ENCODE results near the gene SMG9.
"Not testable (repeated sequence)": the region's sequence is repeated elsewhere in the genome, so short reads cannot be mapped to it uniquely, and the experiment has no call there.

The SMG9 gene

DNA sequence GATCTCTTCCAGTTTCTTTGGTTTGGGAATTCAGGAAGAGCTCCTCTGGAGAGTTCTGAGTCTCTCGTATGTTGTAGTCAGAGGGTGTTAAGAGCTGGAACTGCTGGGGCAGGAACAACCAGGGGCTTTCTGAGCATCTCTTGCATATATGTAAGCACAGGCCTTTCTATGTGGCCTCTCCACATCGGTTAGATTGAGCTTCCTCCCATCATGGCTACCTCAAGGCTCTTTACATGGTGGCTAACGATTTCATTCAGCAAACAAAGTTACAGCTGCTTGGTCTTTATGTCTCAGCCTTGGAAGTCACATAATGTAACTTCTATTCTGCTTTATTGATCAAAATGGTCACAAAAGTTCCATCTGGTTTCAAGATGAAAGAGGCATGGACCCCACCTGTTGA lies 64.3 kb downstream of the SMG9 start:
- DNase-seq, result no peak

DNA sequence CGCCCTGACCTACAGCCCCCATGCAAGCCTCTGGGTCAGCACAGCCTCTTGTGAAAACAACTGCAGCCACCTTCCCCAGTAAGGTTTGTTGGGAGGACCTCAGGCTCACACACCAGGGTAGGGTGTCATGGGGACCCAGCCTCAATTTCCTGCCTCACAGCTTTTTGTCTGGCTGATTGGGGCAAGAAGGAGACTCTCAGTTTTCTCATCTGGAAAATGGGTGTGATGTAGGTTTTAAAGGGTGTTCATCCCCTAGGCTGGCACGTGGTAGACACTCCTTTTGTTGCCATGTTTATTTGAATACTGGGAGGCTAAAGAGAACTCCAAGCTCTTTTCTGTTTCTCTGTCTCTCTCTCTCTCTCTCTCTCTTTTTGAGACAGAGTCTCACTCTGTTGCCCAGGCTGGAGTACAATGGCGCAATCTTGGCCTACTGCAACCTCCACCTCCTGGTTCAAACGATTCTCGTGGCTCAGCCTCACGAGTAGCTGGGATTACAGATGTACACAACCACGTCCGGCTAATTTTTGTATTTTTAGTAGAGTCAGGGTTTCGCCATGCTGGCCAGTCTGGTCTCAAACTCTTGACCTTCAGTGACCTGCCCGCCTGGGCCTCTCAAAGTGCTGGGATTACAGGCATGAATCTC lies 66.6 kb downstream of the SMG9 start:
- DNase-seq, result no peak

DNA sequence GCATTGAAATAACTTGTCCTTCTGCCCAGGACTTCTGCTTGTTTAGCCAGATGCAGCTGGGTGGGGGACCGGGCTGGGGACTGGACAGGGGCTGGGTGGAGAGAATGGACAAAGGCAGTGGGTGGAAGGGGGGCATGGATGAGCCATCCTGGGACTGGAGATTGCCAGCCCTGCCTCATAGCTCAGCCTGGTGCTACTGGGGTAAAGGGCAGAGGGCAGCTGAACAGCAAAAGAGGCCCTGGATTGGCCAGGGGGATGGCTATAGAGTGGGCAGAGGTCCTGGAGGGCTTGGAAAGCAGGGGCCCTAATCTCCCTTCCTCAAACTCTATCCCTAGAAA lies 67.1 kb downstream of the SMG9 start:
- DNase-seq, result no peak

DNA sequence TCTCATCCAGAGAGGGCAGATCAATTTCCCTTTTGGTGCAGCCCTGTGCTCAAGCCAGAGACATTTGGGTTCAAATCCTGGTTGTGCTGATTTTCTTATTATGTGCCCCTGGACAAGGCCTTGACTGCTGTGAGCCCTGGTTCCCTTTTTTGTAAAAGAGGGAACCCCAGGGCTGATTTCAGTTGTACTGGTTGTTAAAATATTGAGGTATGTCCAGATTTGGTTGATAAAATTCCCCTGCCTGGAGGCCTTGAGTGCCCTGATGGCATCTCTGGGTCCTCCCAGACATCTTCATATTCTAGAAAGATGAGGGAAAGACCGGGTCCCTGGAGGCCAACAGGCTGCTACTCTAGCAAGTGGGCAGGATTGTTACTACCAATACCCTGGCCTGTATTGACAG lies 70.4 kb downstream of the SMG9 start:
- DNase-seq, result no peak

DNA sequence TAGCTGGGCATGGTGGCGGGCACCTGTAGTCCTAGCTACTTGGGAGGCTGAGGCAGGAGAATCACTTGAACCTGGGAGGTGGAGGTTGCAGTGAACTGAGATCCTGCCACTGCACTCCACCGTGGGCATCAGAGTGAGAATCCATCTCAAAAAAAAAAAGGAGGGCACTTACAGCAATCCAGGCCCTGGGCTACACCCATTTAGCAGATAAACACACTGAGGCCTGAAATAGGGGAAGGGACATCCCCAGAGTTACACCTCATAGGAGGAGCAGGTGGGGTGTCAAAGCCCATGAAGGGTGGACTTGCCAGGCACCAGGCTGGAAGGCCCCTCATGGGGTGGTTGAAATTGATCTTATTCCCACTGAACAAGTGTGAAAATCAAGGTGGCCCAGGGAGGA lies 70.9 kb downstream of the SMG9 start:
- no peak for DNase-seq

DNA sequence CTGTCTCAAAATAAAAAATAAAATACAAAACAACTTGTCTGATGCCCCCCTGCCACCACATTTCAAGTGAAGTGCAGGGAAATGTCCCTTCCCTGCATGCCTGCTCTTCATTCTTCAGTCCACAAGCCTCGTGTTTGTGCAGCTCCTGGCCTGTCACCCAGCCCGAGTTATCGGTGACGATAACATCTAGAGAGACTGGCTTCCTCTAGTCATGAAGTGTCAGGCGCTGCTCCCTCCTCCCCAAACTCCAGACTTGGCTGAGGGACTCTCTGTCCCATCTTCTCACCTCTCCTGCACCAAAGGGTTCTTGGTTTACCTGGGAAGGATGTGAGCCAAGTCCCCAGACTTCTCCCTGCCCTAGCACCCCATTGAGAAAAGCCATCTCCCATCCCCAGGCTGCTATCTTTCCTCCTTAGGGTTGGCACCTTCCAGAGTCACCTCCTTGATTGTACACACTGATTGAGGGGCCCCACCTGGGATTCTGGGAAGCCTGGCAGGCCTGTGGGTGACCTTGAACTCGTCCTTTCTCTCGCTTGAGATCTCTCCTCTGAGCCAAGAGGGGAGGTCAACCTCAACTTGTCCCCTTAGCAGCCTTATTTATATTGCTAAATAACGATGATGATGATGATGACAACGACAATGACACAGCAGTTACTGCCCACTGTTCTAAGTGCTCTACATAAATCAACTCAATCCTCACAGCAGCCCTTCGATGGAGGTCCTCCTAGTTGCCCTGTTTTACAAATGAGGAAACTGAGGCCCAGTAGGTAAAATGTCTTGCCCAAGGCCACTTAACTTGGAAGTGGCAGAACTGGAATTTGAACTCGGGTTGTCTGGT lies 71.7 kb downstream of the SMG9 start:
- DNase-seq, result no peak

DNA sequence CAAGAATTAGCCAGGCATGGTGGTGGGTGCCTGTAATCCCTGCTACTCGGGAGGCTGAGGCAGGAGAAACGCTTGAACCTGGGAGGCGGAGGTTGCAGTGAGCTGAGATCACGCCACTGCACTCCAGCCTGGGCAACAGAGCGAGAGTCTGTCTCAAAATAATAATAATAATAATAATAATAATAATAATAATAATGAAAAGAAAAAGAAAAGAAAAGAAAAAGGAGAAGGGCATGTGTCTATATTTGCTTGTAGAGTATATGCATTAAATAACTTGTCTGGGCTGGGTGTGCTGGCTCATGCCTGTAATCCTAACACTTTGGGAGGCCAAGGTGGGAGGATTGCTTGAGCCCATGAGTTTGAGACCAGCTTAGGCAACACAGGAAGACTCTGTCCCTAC lies 72.5 kb downstream of the SMG9 start:
- DNase-seq, result not testable (repeated sequence)

DNA sequence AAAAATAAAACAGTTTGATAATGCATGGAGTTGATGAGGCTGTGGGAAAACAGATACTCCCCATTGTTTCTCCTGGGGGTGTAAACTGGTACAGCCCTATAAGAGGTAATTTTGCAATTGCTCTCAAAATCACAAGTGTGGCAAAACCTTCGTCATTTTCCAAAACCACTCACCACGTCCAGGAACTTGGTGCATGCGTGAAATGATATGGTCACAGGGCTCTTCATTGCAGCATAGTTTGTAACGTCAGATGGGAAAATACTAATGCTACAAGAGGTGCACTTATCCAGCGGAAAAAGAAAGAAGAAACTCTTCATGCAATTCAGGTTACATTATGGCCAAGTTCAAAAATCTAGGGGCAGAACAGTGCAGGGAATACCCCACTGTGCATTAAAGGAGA lies 72.9 kb downstream of the SMG9 start:
- no peak for DNase-seq

DNA sequence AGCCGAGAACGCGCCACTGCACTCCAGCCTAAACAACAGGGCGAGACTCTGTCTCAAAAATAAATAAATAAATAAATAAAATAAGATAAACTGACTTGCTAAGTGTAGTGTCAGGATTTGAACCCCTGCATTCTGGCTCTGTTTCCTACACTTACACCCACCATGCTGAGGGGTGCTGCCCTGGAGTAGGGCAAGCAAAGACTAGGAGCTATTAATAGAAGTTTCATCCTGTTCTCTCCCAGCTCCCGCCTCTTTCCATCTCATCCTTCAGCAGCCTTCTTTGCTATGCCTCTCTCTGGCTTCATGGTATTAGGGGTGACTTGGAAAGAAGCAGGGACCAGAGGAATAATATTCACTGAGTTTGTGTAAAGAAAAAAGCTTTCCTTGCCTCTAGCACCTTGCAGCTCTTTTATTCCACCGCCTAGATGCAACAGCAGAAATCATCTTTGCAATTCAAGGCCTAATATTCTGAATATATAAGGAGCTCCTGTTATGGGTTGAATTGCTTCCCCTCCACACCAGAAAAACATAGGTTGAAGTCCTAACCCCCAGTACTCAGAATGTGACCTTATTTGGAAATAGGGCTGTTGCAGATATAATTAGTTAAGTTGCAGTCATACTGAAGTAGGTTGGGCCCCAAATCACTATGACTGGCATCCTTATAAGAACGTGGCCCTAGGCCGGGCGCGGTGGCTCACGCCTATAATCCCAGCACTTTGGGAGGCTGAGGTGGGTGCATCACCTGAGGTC lies 76.1 kb downstream of the SMG9 start:
- no peak for DNase-seq
